HepG2 (cell line): Measurements from ENCODE around the gene ETFRF1. TPM values are rescaled to one million over a fixed set of nuclear protein-coding genes. Genes with fewer than 3 reads are reported as not detected.
A peak's percentile ranks its signal among the peaks of the same experiment; 100 is the strongest.

Source experiments
- ATAC-seq: fragments of 200-7000 bp; cut with Tn5 transposase; 3 replicates; pipeline ENCODE4 v1.9.1; 2020; ENCODE audit warnings: mild to moderate bottlenecking, moderate library complexity
- BruUV-seq: library from RNA; stranded (reverse); fragments of 400-500 nt; replicated peaks from 2 replicates; lab custom pipeline; 2021; lab: Mats Ljungman, UMichigan
- CTCF ChIA-PET: fragments of 300-600 bp; formaldehyde crosslinking; extraction: SDS; loops from one replicate; lab custom pipeline; 2021; ENCODE audit warnings: low total read pairs, inconsistent platforms, low intra/inter-chr PET ratio; lab: Yijun Ruan, JAX
- POLR2A ChIA-PET: fragments of 350-600 bp; sonication (Branson Sonifier 250); formaldehyde crosslinking; loops from one replicate; lab custom pipeline; 2020; ENCODE audit warnings: antibody characterized with exemption, inconsistent platforms; lab: Yijun Ruan, JAX
- DNase-seq: peaks from one replicate; pipeline ENCODE4 v3.0.0-alpha.2; 2015; ENCODE audit warnings: low spot score
- FAIRE-seq: peaks from 3 replicates; lab custom pipeline; 2011; peaks lifted over from hg19 to GRCh38; lab: Jason Lieb, UNC
- H2AFZ ChIP-seq: one replicate; pipeline ENCODE4 v1.6.1; 2011; ENCODE audit warnings: low read length, inconsistent platforms
- H3K27ac ChIP-seq: fragments of 300-600 bp; 3 replicates; pipeline ENCODE4 v1.8.0; 2011; ENCODE audit warnings: mixed run types, mild to moderate bottlenecking, mixed read lengths, low read length, inconsistent platforms; ENCODE audit not compliant: insufficient read depth; ENCODE audit errors: extremely low read length
- H3K27me3 ChIP-seq, 2 experiments: fragments of 200-600 bp in 1 of 2; 2 replicates in 1 of 2; 3 replicates in 1 of 2; pipeline versions ENCODE4 v1.6.0 to v1.8.0; 2011; ENCODE audit warnings: low read length in 2 of 2, mild to moderate bottlenecking in 2 of 2, moderate library complexity in 2 of 2, inconsistent platforms in 1 of 2; ENCODE audit not compliant: insufficient read depth in 2 of 2, control insufficient read depth in 1 of 2
- H3K36me3 ChIP-seq, 2 experiments: fragments of 200-600 bp in 1 of 2; replicated peaks in 1 of 2; 2 replicates in 1 of 2; 3 replicates in 1 of 2; pipeline versions ENCODE4 v1.5.1 to v1.8.0; 2011; ENCODE audit warnings: low read length in 2 of 2, inconsistent platforms in 1 of 2; ENCODE audit not compliant: insufficient read depth in 2 of 2, control insufficient read depth in 1 of 2
- H3K4me1 ChIP-seq: 2 replicates; pipeline ENCODE4 v1.5.1; 2012; ENCODE audit warnings: low read length, inconsistent platforms; ENCODE audit not compliant: insufficient read depth
- H3K4me2 ChIP-seq: 2 replicates; pipeline ENCODE4 v1.6.0; 2011; ENCODE audit warnings: low read depth, low read length, inconsistent platforms
- H3K4me3 ChIP-seq, 3 experiments: fragments of 200-600 bp in 1 of 3; sonication (generic), shearing (Covaris generic) in 1 of 3; replicated peaks in 1 of 3; 2 replicates each; pipeline ENCODE4 v1.5.1; 2011 to 2016; ENCODE audit warnings: low read length in 3 of 3, inconsistent platforms in 2 of 3, low read depth in 2 of 3, mild to moderate bottlenecking in 2 of 3, control low read depth in 1 of 3, mixed read lengths in 1 of 3; ENCODE audit not compliant: insufficient read depth in 1 of 3
- H3K79me2 ChIP-seq: one replicate; pipeline ENCODE4 v1.6.1; 2011; ENCODE audit warnings: low read length, inconsistent platforms; ENCODE audit not compliant: insufficient read depth
- H3K9ac ChIP-seq: 2 replicates; pipeline ENCODE4 v1.6.0; 2011; ENCODE audit warnings: mild to moderate bottlenecking, low read depth, low read length, inconsistent platforms; ENCODE audit not compliant: insufficient read depth
- H3K9me3 ChIP-seq: 2 replicates; pipeline ENCODE4 v1.5.1; 2012; ENCODE audit warnings: mild to moderate bottlenecking, low read length
- H4K20me1 ChIP-seq: 2 replicates; pipeline ENCODE4 v1.6.0; 2011; ENCODE audit warnings: inconsistent platforms, mild to moderate bottlenecking, low read length, moderate library complexity; ENCODE audit not compliant: insufficient read depth
- CEBPG ChIP-seq: IDR thresholded peaks from 2 replicates; pipeline ENCODE4 v1.6.1; 2016
- GTF2F1 ChIP-seq: fragments of 150-350 bp; IDR thresholded peaks from 2 replicates; pipeline ENCODE4 v1.6.1; 2014; ENCODE audit warnings: low read length
- MAFF ChIP-seq: IDR thresholded peaks from 2 replicates; pipeline ENCODE4 v1.6.1; 2011; ENCODE audit warnings: low read depth, low read length, improper control_type of control experiment
- MAFK ChIP-seq, 2 experiments: IDR thresholded peaks in 1 of 2; conservative IDR thresholded peaks in 1 of 2; 2 replicates each; pipeline ENCODE4 v1.6.1; 2011; ENCODE audit warnings: improper control_type of control experiment in 2 of 2, low read length in 2 of 2
- PRDM4 ChIP-seq: sonication (generic); formaldehyde crosslinking; IDR thresholded peaks from 2 replicates; pipeline ENCODE4 v1.9.0; 2021; ENCODE audit warnings: missing genetic modification reagents, borderline replicate concordance
- PREB ChIP-seq: sonication (generic); formaldehyde crosslinking; IDR thresholded peaks from 2 replicates; pipeline ENCODE4 v1.4.0; 2020; ENCODE audit warnings: missing genetic modification reagents
- SAFB2 ChIP-seq: sonication (generic); formaldehyde crosslinking; IDR thresholded peaks from 2 replicates; pipeline ENCODE4 v1.5.1; 2020; ENCODE audit warnings: missing genetic modification reagents, low read depth, mild to moderate bottlenecking, borderline replicate concordance
- SETDB1 ChIP-seq: sonication (generic); formaldehyde crosslinking; IDR thresholded peaks from 2 replicates; pipeline ENCODE4 v1.5.1; 2020; ENCODE audit warnings: missing genetic modification reagents, mild to moderate bottlenecking, borderline replicate concordance
- SNRNP70 ChIP-seq: fragments of 200-400 bp; formaldehyde crosslinking; IDR thresholded peaks from 2 replicates; pipeline ENCODE4 v1.6.1; 2017; ENCODE audit warnings: mild to moderate bottlenecking, low read depth, low read length, moderate library complexity
- ZBTB25 ChIP-seq: IDR thresholded peaks from 2 replicates; pipeline ENCODE4 v1.6.1; 2018; ENCODE audit warnings: missing genetic modification reagents
- ZBTB26 ChIP-seq: IDR thresholded peaks from 2 replicates; pipeline ENCODE4 v1.6.1; 2016; ENCODE audit warnings: missing compliant biosample characterization, missing genetic modification reagents, borderline replicate concordance
- ZNF234 ChIP-seq: sonication (generic); formaldehyde crosslinking; conservative IDR thresholded peaks from 2 replicates; pipeline ENCODE4 v1.5.1; 2020; ENCODE audit warnings: mild to moderate bottlenecking, missing genetic modification reagents
- ZNF276 ChIP-seq: sonication (generic); formaldehyde crosslinking; IDR thresholded peaks from 2 replicates; pipeline ENCODE4 v1.4.0; 2020; ENCODE audit warnings: mild to moderate bottlenecking, low read depth, missing genetic modification reagents
- ZNF343 ChIP-seq: sonication (generic); formaldehyde crosslinking; IDR thresholded peaks from 2 replicates; pipeline ENCODE4 v1.4.0; 2020; ENCODE audit warnings: mild to moderate bottlenecking, missing genetic modification reagents
- WGBS: methylation state at CpG from one replicate; pipeline ENCODE4 v1.1.6; 2017; ENCODE audit warnings: low lambda C conversion rate; 5-methylcytosine and 5-hydroxymethylcytosine counted together
- in situ Hi-C: cut with HindIII; loops from 2 replicates; pipeline ENCODE4 v1.10.0; 2017; ENCODE audit warnings: low pct_unique_long_range_greater_than_20kb; ENCODE audit not compliant: extremely low pct_ligation_motif_present
- intact Hi-C: fragments of 100-400 bp; cut with micrococcal nuclease; formaldehyde crosslinking; loops from one replicate; pipeline ENCODE4 v1.10.0; 2022; ENCODE audit not compliant: unreplicated experiment
- polyA plus RNA-seq, 8 experiments: library from polyadenylated mRNA; depleted of rRNA in 3 of 8; stranded (reverse) in 7 of 8; unstranded in 1 of 8; fragments of >200 nt; fragmentation: Illumina TruSeq in 4 of 8; extraction: Trizol in 4 of 8; gene quantifications; 2 replicates each; pipeline versions ENCODE4 v1.2.1 to v1.2.3, GENCODE V29; 2011 to 2016; ENCODE audit warnings: low read depth in 4 of 8, missing spikeins in 1 of 8, mixed read lengths in 1 of 8; ENCODE audit not compliant: insufficient read depth in 1 of 8
- total RNA-seq, 5 experiments: library from RNA; depleted of rRNA; stranded (reverse); fragments of >200 nt; fragmentation: Illumina TruSeq; extraction: Trizol; gene quantifications; 2 replicates each; pipeline ENCODE4 v1.2.3, GENCODE V29; 2016; ENCODE audit warnings: low read depth in 1 of 5

The ETFRF1 gene
- total and polyA plus RNA-seq, 2 of the 13 experiments (the other 11 are each of a cell fraction or from before 2014, with no cell fraction given), result 6.8 to 7.0 TPM

- H3K9me3 ChIP-seq, result no peaks in the 10 kb centered on the region
- no TSS peak for BruUV-seq
- TF ChIP-seq PRDM4 (CRISPR knock-in tag) (no peak), PREB (no peak), ZBTB25 (CRISPR knock-in tag) (no peak), ZNF276 (CRISPR knock-in tag) (no peak), SETDB1 (CRISPR knock-in tag) (no peak), GTF2F1 (no peak), MAFK (conservative IDR thresholded peaks at IDR 0.05 in 1 of 2, IDR thresholded peaks at IDR 0.05 in 1 of 2; ENCODE audit: low read length in 2 of 2) (peak; percentile 97 to 99), MAFF (peak; percentile 98), CEBPG (CRISPR knock-in tag) (no peak), SAFB2 (CRISPR knock-in tag) (no peak), ZNF234 (CRISPR knock-in tag) (no peak), ZNF343 (CRISPR knock-in tag) (no peak), ZBTB26 (no peak), SNRNP70 (no peak)
- no peak for DNase-seq
- H4K20me1 ChIP-seq, result no peaks in the 10 kb centered on the region
- H3K4me2 ChIP-seq, result no peak overlapping the region
- no peak overlapping the region for H2AFZ ChIP-seq
- H3K36me3 ChIP-seq, result 0 out of 5 replicates have a peak, but pooled peaks cover 0 to 6% of the 10 kb centered on the region in 2 experiments
- no peak for ATAC-seq
- POLR2A ChIA-PET, result no interaction called here
- H3K4me3 ChIP-seq, result no peak overlapping the region
- in situ Hi-C loops, result no loop called here
- FAIRE-seq, result no peak
- peaks cover 21% of the 10 kb centered on the region for H3K79me2 ChIP-seq
- no peak overlapping the region for H3K9ac ChIP-seq
- H3K27ac ChIP-seq, result no peak overlapping the region
- CTCF ChIA-PET, result no interaction called here
- no peaks in the 10 kb centered on the region; a peak in 1 of 5 replicates for H3K27me3 ChIP-seq
- peaks cover 33% of the 10 kb centered on the region for H3K4me1 ChIP-seq
- WGBS, result 100% methylated on average over 1 of the region's 1 CpG
- intact Hi-C loops, result no loop called here
Observed at GRCh38 chr12:25248732-25249131, 53.7 kb downstream of the ETFRF1 start.
